Activated CD4-positive, alpha-beta T cell treated with anti-CD3 and anti-CD28 coated beads, Interleukin-10, Interleukin-2, amounts not matched to agents 100 ng/mL and 50 ng/mL, durations not matched to agents 16 hours and 8 hours (primary cell): ENCODE measurements around the gene GRIFIN.

Experiments
- DNase-seq: peaks from one replicate; pipeline ENCODE4 v3.0.0-alpha.2; 2020

The GRIFIN gene

GRCh38 chr7:2497500-2498336 lies 21.5 kb upstream of the GRIFIN start:
- no peak for DNase-seq

DNA sequence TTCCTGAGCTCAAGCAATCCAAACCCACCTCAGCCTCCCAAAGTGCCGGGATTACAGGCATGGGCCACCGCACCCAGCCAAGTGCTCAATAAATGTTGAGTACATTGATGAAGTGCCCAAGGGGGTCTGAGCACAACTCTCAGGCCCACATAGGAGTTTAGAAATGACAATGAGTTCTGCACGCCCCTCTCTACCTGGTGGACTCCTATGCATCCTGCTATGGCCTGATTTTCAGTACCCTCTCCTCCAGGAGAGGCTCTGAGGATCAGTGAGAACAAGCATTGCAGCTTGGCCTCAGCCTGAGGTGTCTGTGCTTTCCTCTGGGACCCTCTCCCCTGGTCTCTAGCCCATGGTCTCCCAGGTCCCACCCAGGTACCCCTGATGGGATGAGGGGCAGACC lies 20.9 kb upstream of the GRIFIN start:
- no peak for DNase-seq

- DNase-seq, result no peak
Measured at GRCh38 chr7:2496375-2496774, 20.2 kb upstream of the GRIFIN start.

- no peak for DNase-seq
Measured at GRCh38 chr7:2495418-2496299, 19.5 kb upstream of the GRIFIN start.

GRCh38 chr7:2494191-2495130 lies 18.3 kb upstream of the GRIFIN start:
- no peak for DNase-seq

GRCh38 chr7:2493205-2494164 lies 17.3 kb upstream of the GRIFIN start:
- no peak for DNase-seq

DNA sequence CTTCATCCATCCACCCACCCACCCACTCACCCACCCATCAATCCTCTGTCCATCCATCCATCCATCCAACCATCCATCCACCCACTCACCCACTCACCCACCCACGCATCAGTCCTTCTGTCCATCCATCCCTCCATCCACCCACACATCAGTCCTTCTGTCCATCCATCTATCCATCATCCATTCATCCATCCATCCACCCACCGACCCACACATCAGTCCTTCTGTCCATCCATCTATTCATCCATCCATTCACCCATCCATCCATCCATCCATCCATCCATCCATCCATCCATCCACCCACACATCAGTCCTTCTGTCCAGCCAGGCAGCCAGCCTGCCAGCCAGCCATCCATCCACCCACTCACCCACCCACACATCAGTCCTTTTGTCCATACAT lies 15.8 kb upstream of the GRIFIN start:
- no peak for DNase-seq

- no peak for DNase-seq
Measured at GRCh38 chr7:2490181-2490651, 14.0 kb upstream of the GRIFIN start.

GRCh38 chr7:2488681-2489080 lies 12.5 kb upstream of the GRIFIN start:
- no peak for DNase-seq

- DNase-seq, result no peak
Measured at GRCh38 chr7:2488272-2488645, 12.1 kb upstream of the GRIFIN start.

DNA sequence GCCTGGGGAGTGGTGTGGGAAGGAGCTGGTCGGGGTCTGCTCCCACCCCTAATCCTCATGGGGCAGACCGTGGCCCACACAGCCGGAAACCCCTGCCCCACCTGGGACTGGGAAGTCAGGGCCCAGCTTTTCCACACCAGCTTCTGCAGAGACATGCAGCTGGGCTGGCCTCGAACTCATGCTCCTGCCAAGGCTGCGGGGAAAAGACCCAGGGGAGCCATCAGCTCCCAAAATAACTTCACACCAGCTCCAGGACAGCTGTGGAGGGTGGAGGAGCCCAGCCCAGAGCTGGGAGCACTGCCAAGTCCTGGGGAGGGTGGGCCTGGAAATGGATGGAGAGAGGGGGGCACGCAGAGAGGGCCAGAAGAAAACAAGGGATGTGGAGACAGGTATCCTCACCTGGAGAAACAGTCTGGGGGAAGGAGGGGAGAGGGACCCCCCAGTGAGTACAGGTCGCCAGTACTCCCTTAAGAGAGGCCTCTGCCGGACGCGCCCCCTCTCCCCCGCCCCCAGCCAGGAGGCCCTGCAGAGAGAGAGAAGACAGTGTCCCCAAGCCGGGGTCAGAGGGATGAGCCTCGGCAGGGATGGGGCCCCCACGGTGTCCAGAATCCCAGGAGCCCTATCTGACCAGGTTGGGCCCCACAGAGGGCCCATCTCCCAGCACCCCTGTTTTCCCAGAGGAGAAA lies 11.5 kb upstream of the GRIFIN start:
- no peak for DNase-seq

DNA sequence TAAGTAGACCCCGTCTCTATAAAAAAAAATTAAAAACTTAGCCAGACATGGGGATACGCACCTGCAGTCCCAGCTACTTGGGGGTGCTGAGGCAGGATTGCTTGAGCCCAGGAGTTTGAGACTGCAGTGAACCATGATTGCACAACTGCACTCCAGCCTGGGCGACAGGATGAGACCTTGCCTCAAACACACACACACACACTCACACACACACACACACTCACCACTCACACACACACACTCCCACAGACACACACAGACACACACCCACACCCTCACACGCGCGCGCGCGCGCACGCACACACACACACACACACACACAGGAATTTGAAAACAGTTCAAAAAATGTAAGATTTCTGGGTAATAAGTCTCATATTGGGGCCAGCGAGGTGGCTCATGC lies 8.7 kb upstream of the GRIFIN start:
- DNase-seq, result no peak

DNA sequence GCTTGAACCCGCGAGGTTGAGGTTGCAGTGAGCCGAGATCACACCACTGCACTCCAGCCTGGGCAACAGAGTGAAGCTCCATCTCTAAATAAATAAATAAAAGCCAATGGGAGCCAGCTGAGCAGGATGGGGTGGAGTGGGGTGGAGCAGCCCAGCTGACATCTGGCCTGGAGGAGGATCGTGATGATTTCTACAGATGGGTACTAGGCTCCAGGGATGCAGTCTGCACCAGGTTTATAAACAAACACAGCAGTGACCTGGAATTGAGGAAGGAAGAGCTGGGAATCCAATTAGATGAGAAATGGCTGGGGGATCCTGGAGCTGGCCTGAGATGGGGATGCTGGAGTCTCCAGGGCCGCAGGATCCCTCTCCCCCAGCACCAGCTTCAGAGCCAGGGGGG lies 7.3 kb upstream of the GRIFIN start:
- DNase-seq, result no peak

DNA sequence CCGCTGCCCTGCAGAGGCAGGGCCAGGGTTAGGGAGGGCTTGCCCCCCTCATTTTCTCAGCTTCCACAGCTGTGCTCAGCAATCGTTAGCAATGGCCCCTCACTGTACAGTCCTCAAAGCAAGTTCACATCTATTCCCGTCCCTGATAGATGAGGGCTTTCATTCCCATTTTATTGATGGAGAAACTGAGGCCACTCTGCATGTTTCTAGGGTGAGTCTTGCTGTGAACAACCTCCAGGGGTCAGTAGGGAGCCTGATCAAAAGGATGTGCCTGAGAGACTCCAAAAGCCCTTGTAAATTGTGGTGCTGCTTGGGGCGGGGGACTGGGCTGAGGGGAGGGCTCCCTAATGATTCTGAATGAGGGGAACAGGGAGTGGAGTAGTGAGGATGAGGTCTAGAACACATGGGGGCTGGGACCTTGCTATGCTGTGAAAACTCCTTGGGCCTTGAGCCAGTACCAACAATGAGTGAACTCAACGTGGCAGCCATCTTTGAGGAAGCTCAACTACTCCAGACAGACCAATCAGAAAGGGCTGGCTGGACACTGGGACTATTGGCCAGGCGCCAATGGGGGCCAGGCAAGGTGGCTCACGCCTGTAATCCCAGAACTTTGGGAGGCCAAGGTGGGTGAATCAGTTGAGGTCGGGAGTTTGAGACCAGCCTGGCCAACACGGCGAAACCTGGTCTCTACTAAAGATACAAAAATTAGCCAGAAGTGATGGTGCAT lies 6.7 kb upstream of the GRIFIN start:
- DNase-seq, result no peak

DNA sequence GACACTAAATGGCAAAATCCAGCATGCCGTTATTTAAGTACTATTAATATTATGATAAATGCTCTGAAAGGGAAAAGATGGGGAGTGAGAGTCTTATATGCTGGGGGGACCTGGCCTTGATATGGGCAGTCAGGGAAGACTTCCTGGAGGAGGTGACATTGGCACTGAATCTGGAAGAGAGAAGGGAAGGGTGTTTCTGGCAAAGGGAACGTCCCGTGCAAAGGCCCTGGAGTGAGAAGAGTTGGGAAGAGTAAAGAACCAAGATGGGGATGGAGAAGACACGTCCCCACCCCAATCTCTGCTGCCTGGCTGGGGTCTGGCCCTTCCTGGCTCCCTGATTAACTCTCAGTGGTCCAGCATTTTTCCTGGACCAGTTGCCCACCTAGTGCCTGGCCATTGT lies 5.0 kb upstream of the GRIFIN start:
- DNase-seq, result no peak

GRCh38 chr7:2480070-2480408 lies 3.8 kb upstream of the GRIFIN start:
- no peak for DNase-seq

DNA sequence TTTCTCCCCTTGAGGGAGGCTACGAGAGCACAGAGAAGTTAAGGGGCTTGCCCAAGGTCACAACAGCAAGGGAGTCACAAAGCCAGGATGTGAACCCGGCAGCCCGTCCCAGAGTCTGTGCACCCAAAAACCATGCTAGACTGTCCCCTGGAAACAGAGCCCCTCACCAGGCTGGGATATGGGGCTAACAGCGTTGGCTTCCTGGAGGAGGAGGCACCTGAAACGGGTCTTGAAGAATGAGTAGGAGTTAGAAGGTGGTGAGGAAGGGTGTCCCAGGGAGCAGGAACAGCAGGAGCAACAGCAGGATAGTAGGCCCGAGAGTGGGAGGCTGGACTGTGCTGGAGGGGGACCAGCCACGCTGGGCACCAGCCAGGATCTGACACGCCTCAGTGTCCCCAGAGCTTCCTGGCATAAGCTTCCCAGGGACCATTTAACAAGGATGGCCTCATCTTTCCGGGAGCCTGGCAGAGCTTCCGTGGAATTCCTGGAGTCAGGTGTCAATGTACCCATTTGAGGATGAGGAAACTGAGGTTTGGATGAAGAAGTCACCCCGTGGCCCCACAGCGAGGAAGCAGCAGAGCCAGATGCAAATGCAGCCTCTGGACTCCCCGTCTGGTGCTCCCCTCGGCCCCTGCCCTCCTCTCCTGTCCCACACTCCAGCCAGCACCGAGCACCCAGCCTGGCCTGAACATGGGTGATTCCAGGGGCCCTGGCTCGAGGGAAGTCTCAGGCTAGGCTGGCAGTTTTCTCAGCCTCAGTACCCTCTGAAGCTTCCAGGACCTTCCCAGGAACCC lies 3.3 kb upstream of the GRIFIN start:
- DNase-seq, result no peak

- DNase-seq, result no peak
Measured at GRCh38 chr7:2478800-2479199, 2.6 kb upstream of the GRIFIN start.

GRCh38 chr7:2478399-2478785 lies 2.2 kb upstream of the GRIFIN start:
- no peak for DNase-seq
